Measurements from ENCODE around the gene MMP28. TPM values are rescaled to one million over a fixed set of nuclear protein-coding genes. Genes with fewer than 3 reads are reported as not detected.

MMP28 gene
- total RNA-seq, 1 experiment from 2014 or later = 2.4 TPM

- Histone ChIP-seq H3K4me3 (ENCODE audit: low read length) (no peak overlapping the region), H3K36me3 (ENCODE audit: low read depth, low read length) (no peaks in the 10 kb centered on the region; the same call in 1 of the 2 replicates), H3K27me3 (ENCODE audit: low read length) (no peaks in the 10 kb centered on the region), H3K79me2 (ENCODE audit: low read length) (no peaks in the 10 kb centered on the region), H3K9me3 (ENCODE audit: low read length) (no peaks in the 10 kb centered on the region), H2AFZ (ENCODE audit: low read length) (no peak overlapping the region), H4K20me1 (ENCODE audit: low read length) (no peaks in the 10 kb centered on the region), H3K4me1 (ENCODE audit: insufficient read depth, low read length) (0 out of 2 replicates have a peak, but pooled peaks cover 3% of the 10 kb centered on the region), H3K4me2 (ENCODE audit: low read length) (no peak overlapping the region), H3K9ac (ENCODE audit: low read length) (no peak overlapping the region), H3K27ac (ENCODE audit: low read length) (no peak overlapping the region), H3K9me2 (replicated peaks; ENCODE audit: low read length) (no peaks in the 10 kb centered on the region), H3F3A (ENCODE audit: low read length, unreplicated experiment) (no peaks in the 10 kb centered on the region)
- no TSS peak for BruUV-seq (replicated peaks)
- TF ChIP-seq EZH2 (IDR thresholded peaks at IDR 0.05; ENCODE audit: low read length, unreplicated experiment) (no peak), CTCF (conservative IDR thresholded peaks at IDR 0.05; ENCODE audit: low read depth, low read length) (no peak), EZH2phosphoT487 (IDR thresholded peaks at IDR 0.05; ENCODE audit: borderline replicate concordance, low read length) (no peak)
- intact Hi-C loops (cut with micrococcal nuclease) = no loop called here
- ChIA-PET CTCF (interaction anchor here (1.0 kb wide), 1 partner anchor 34 kb away, joined by 3 read pairs; no protein-coding TSS in a partner anchor), POLR2A (ENCODE audit: unreplicated experiment) (no interaction called here)
- ATAC-seq (no peak), DNase-seq (no peak)
Observed at GRCh38 chr17:35765756-35766488, 29.5 kb downstream of the MMP28 start.

GRCh38 chr17:35765086-35765710, 30.2 kb downstream of the MMP28 start:
- TF ChIP-seq EZH2phosphoT487 (IDR thresholded peaks at IDR 0.05; ENCODE audit: borderline replicate concordance, low read length) (no peak), CTCF (conservative IDR thresholded peaks at IDR 0.05; ENCODE audit: low read depth, low read length) (no peak), EZH2 (IDR thresholded peaks at IDR 0.05; ENCODE audit: low read length, unreplicated experiment) (no peak)
- Histone ChIP-seq H3K4me3 (ENCODE audit: low read length) (no peak overlapping the region), H2AFZ (ENCODE audit: low read length) (no peak overlapping the region), H3K9me2 (replicated peaks; ENCODE audit: low read length) (no peaks in the 10 kb centered on the region), H3K9ac (ENCODE audit: low read length) (no peak overlapping the region), H3K27ac (ENCODE audit: low read length) (no peak overlapping the region), H3K27me3 (ENCODE audit: low read length) (no peaks in the 10 kb centered on the region), H3F3A (ENCODE audit: low read length, unreplicated experiment) (no peaks in the 10 kb centered on the region), H4K20me1 (ENCODE audit: low read length) (no peaks in the 10 kb centered on the region), H3K36me3 (ENCODE audit: low read depth, low read length) (no peaks in the 10 kb centered on the region; the same call in 1 of the 2 replicates), H3K4me2 (ENCODE audit: low read length) (no peak overlapping the region), H3K9me3 (ENCODE audit: low read length) (no peaks in the 10 kb centered on the region), H3K4me1 (ENCODE audit: insufficient read depth, low read length) (0 out of 2 replicates have a peak, but pooled peaks cover 3% of the 10 kb centered on the region), H3K79me2 (ENCODE audit: low read length) (no peaks in the 10 kb centered on the region)
- DNase-seq (no peak), ATAC-seq (no peak)
- ChIA-PET POLR2A (ENCODE audit: unreplicated experiment) (no interaction called here), CTCF (interaction anchor here (1.0 to 1.8 kb wide), 3 partner anchors 18 to 43 kb away, joined by 3 to 18 read pairs (median 4); partner anchors contain the start of gene TAF15)
- BruUV-seq (replicated peaks) = no TSS peak
- intact Hi-C loops (cut with micrococcal nuclease) = no loop called here

All from PC-3 (cell line).